K562 (cell line): Measurements from ENCODE around the gene CSPG5. TPM values are rescaled to one million over a fixed set of nuclear protein-coding genes. Genes with fewer than 3 reads are reported as not detected.

Experiments used
- ATAC-seq: fragments of 200-7000 bp; cut with Tn5 transposase; 3 replicates; pipeline ENCODE4 v1.9.1; 2020; ENCODE audit warnings: moderate library complexity
- BruUV-seq: library from RNA; stranded (reverse); fragments of 400-500 nt; replicated peaks from 2 replicates; lab custom pipeline; 2021; lab: Mats Ljungman, UMichigan
- CTCF ChIA-PET: fragments of 300-600 bp; formaldehyde crosslinking; extraction: SDS; loops from one replicate; lab custom pipeline; 2021; ENCODE audit warnings: low intra/inter-chr PET ratio; lab: Yijun Ruan, JAX
- POLR2A ChIA-PET: fragments of 300-600, 350-650 bp; sonication (Branson Sonifier 250); formaldehyde crosslinking; extraction: SDS; loops from one replicate; lab custom pipeline; 2021; ENCODE audit warnings: antibody characterized with exemption, inconsistent platforms; lab: Yijun Ruan, JAX
- DNase-seq, 4 experiments: peaks; one replicate each; pipeline versions ENCODE4 v3.0.0 to v3.0.0-alpha.2; 2011 to 2018; ENCODE audit warnings: low spot score in 3 of 4, mixed read lengths in 3 of 4; ENCODE audit errors: extremely low read depth in 1 of 4
- FAIRE-seq: peaks from 2 replicates; lab custom pipeline; 2011; peaks lifted over from hg19 to GRCh38; lab: Jason Lieb, UNC
- H2AFZ ChIP-seq: 2 replicates; pipeline ENCODE4 v1.6.0; 2011; ENCODE audit warnings: low read depth, low read length, control low read depth, inconsistent platforms
- H3K27ac ChIP-seq: fragments of 200-600 bp; 3 replicates; pipeline ENCODE4 v1.8.0; 2011; ENCODE audit warnings: low read depth, mild to moderate bottlenecking, control low read depth, inconsistent platforms, low read length, moderate library complexity, mixed read lengths; ENCODE audit errors: extremely low read depth
- H3K27me3 ChIP-seq, 2 experiments: fragments of 300-600 bp in 1 of 2; 2 replicates in 1 of 2; 3 replicates in 1 of 2; pipeline versions ENCODE4 v1.6.0 to v1.8.0; 2011; ENCODE audit warnings: inconsistent platforms in 2 of 2, low read length in 2 of 2, mild to moderate bottlenecking in 1 of 2, mixed read lengths in 1 of 2, moderate library complexity in 1 of 2; ENCODE audit not compliant: control insufficient read depth in 2 of 2, insufficient read depth in 2 of 2
- H3K36me3 ChIP-seq: fragments of 300-600 bp; 3 replicates; pipeline ENCODE4 v1.8.0; 2011; ENCODE audit warnings: mild to moderate bottlenecking, low read length, inconsistent platforms; ENCODE audit not compliant: control insufficient read depth, insufficient read depth
- H3K4me1 ChIP-seq, 2 experiments: fragments of 200-600 bp in 1 of 2; replicated peaks in 1 of 2; 2 replicates in 1 of 2; 3 replicates in 1 of 2; pipeline versions ENCODE4 v1.5.1 to v1.8.0; 2011; ENCODE audit warnings: inconsistent platforms in 2 of 2, low read length in 2 of 2, mild to moderate bottlenecking in 1 of 2, mixed read lengths in 1 of 2, moderate library complexity in 1 of 2; ENCODE audit not compliant: control insufficient read depth in 2 of 2, insufficient read depth in 2 of 2
- H3K4me2 ChIP-seq: 2 replicates; pipeline ENCODE4 v1.6.1; 2011; ENCODE audit warnings: low read length, control low read depth, inconsistent platforms, mixed read lengths; ENCODE audit not compliant: insufficient read depth
- H3K4me3 ChIP-seq: fragments of 200-600 bp; sonication (generic), shearing (Covaris generic); 2 replicates; pipeline ENCODE4 v1.5.1; 2016; ENCODE audit warnings: control low read depth, inconsistent platforms
- H3K79me2 ChIP-seq: fragments of 200-600 bp; 3 replicates; pipeline ENCODE4 v1.8.0; 2011; ENCODE audit warnings: low read length, inconsistent platforms; ENCODE audit not compliant: control insufficient read depth, insufficient read depth
- H3K9ac ChIP-seq, 2 experiments: 2 replicates each; pipeline versions ENCODE4 v1.6.0 to v1.6.1; 2011; ENCODE audit warnings: low read depth in 2 of 2, low read length in 2 of 2, control low read depth in 1 of 2, inconsistent platforms in 1 of 2, mild to moderate bottlenecking in 1 of 2, mixed read lengths in 1 of 2; ENCODE audit not compliant: insufficient read depth in 1 of 2
- H3K9me1 ChIP-seq: one replicate; pipeline ENCODE4 v1.6.0; 2011; ENCODE audit warnings: inconsistent platforms, mild to moderate bottlenecking, low read length, moderate library complexity; ENCODE audit not compliant: control insufficient read depth, insufficient read depth
- H3K9me3 ChIP-seq: replicated peaks from 2 replicates; pipeline ENCODE4 v1.5.1; 2011; ENCODE audit warnings: low read depth, low read length, inconsistent platforms; ENCODE audit not compliant: control insufficient read depth, insufficient read depth
- H4K20me1 ChIP-seq: replicated peaks from 2 replicates; pipeline ENCODE4 v1.6.1; 2011; ENCODE audit warnings: low read length, inconsistent platforms, mixed read lengths; ENCODE audit not compliant: control insufficient read depth, insufficient read depth
- ATF3 ChIP-seq, 2 experiments: fragments of 450-650 bp in 1 of 2; sonication (generic) in 1 of 2; formaldehyde crosslinking in 1 of 2; IDR thresholded peaks in 1 of 2; conservative IDR thresholded peaks in 1 of 2; 2 replicates each; pipeline versions ENCODE4 v1.6.1 to v1.8.1; 2016 to 2023; ENCODE audit warnings: mild to moderate bottlenecking in 2 of 2, moderate library complexity in 2 of 2, inconsistent platforms in 1 of 2, missing genetic modification reagents in 1 of 2
- CBFB ChIP-seq: sonication (generic); formaldehyde crosslinking; IDR thresholded peaks from 2 replicates; pipeline ENCODE4 v1.4.0; 2020; ENCODE audit warnings: mild to moderate bottlenecking, missing genetic modification reagents
- E2F3 ChIP-seq: fragments of 250-450 bp; sonication (Bioruptor Pico); IDR thresholded peaks from 2 replicates; pipeline ENCODE4 v1.4.0; 2020; ENCODE audit warnings: mild to moderate bottlenecking
- ESRRA ChIP-seq: fragments of 450-650 bp; IDR thresholded peaks from 2 replicates; pipeline ENCODE4 v1.6.1; 2014; ENCODE audit warnings: low read depth, mild to moderate bottlenecking, moderate library complexity, borderline replicate concordance
- FOXA3 ChIP-seq, 2 experiments: fragments of 450-650 bp in 1 of 2; sonication (generic) in 1 of 2; formaldehyde crosslinking; IDR thresholded peaks in 1 of 2; conservative IDR thresholded peaks in 1 of 2; 2 replicates each; pipeline versions ENCODE4 v1.4.0 to v1.8.0; 2020 to 2022; ENCODE audit warnings: mild to moderate bottlenecking in 2 of 2, missing genetic modification reagents in 1 of 2
- FOXM1 ChIP-seq, 2 experiments: fragments of 450-650 bp in 1 of 2; sonication (generic) in 1 of 2; formaldehyde crosslinking in 1 of 2; IDR thresholded peaks; 2 replicates each; pipeline versions ENCODE4 v1.6.1 to v1.9.0; 2017 to 2022; ENCODE audit warnings: low read depth in 2 of 2, mild to moderate bottlenecking in 2 of 2, missing genetic modification reagents in 1 of 2, moderate library complexity in 1 of 2
- JUN ChIP-seq, 2 experiments: sonication (generic) in 1 of 2; formaldehyde crosslinking in 1 of 2; IDR thresholded peaks; 2 replicates each; pipeline versions ENCODE4 v1.6.1 to v1.8.0; 2012 to 2022; ENCODE audit warnings: borderline replicate concordance in 2 of 2, mild to moderate bottlenecking in 2 of 2, improper control_type of control experiment in 1 of 2, low read depth in 1 of 2, low read length in 1 of 2, missing genetic modification reagents in 1 of 2
- NFRKB ChIP-seq: fragments of 450-650 bp; IDR thresholded peaks from 2 replicates; pipeline ENCODE4 v1.6.1; 2016; ENCODE audit warnings: low read depth
- PCBP2 ChIP-seq: fragments of 200-400 bp; formaldehyde crosslinking; IDR thresholded peaks from 2 replicates; pipeline ENCODE4 v1.6.1; 2018; ENCODE audit warnings: low read length, low read depth, mild to moderate bottlenecking, moderate library complexity; ENCODE audit not compliant: poor library complexity, severe bottlenecking
- RFX1 ChIP-seq: fragments of 450-650 bp; IDR thresholded peaks from 2 replicates; pipeline ENCODE4 v1.6.1; 2016; ENCODE audit warnings: mild to moderate bottlenecking, moderate library complexity
- SPI1 ChIP-seq: IDR thresholded peaks from 2 replicates; pipeline ENCODE4 v1.6.1; 2011; ENCODE audit warnings: low read depth, low read length, control low read depth, borderline replicate concordance
- TRIM25 ChIP-seq: fragments of 450-650 bp; IDR thresholded peaks from 2 replicates; pipeline ENCODE4 v1.7.0; 2016; ENCODE audit warnings: borderline replicate concordance
- ZFP30 ChIP-seq: fragments of 250-450 bp; sonication (Bioruptor Pico); IDR thresholded peaks from 2 replicates; pipeline ENCODE4 v1.8.0; 2022; ENCODE audit warnings: moderate library complexity, mild to moderate bottlenecking, inconsistent platforms, borderline replicate concordance
- ZNF408 ChIP-seq: fragments of 250-450 bp; sonication (Bioruptor Pico); IDR thresholded peaks from 2 replicates; pipeline ENCODE4 v1.4.0; 2020; ENCODE audit warnings: low read depth, mild to moderate bottlenecking, moderate library complexity
- ZNF764 ChIP-seq: fragments of 250-450 bp; sonication (Bioruptor Pico); IDR thresholded peaks from 2 replicates; pipeline ENCODE4 v1.4.0; 2020; ENCODE audit warnings: low read depth, mild to moderate bottlenecking, moderate library complexity
- WGBS: fragments of 100-300 bp; shearing (Covaris generic); methylation state at CpG from one replicate; pipeline ENCODE4 v1.1.6; 2016; ENCODE audit warnings: low coverage, mixed read lengths; ENCODE audit not compliant: insufficient coverage; ENCODE audit errors: missing lambda C conversion rate; 5-methylcytosine and 5-hydroxymethylcytosine counted together
- in situ Hi-C: fragments of 300-500 bp; cut with MboI; formaldehyde crosslinking; loops from 4 replicates; pipeline ENCODE4 v1.15.0; 2018; ENCODE audit warnings: inconsistent platforms, mixed read lengths
- intact Hi-C: fragments of 100-400 bp; cut with micrococcal nuclease; formaldehyde crosslinking; loops from 2 replicates; pipeline ENCODE4 v1.14.2; 2022
- polyA plus RNA-seq, 8 experiments: library from polyadenylated mRNA; depleted of rRNA in 4 of 8; stranded (reverse) in 5 of 8; unstranded in 3 of 8; fragments of >200 nt; fragmentation: Nextera tagmentation in 2 of 8; fragmentation: Illumina TruSeq in 1 of 8; extraction: Ambion mirVana in 2 of 8; extraction: Trizol in 1 of 8; gene quantifications; 2 replicates each; pipeline versions ENCODE4 v1.2.1 to v1.2.3, GENCODE V29; 2011 to 2014; ENCODE audit warnings: inconsistent platforms in 1 of 8, missing spikeins in 1 of 8
- total RNA-seq, 7 experiments: library from RNA; depleted of rRNA in 6 of 7; stranded (reverse); fragments of >200 nt in 6 of 7; fragmentation: Illumina TruSeq in 2 of 7; extraction: Trizol in 2 of 7; gene quantifications; 2 replicates each; pipeline versions ENCODE4 v1.2.1 to v1.2.3, GENCODE V29; 2011 to 2021; ENCODE audit warnings: low replicate concordance in 1 of 7

CSPG5 gene
- total and polyA plus RNA-seq, 9 of the 15 experiments (the other 6 are each of a cell fraction or from before 2014, with no cell fraction given) = 0.06 to 3.3 (median 2.4) TPM

GRCh38 chr3:47573190-47574172 is 5.2 kb downstream of the CSPG5 start:
- Histone ChIP-seq H4K20me1 (0 out of 2 replicates have a peak, but pooled peaks cover 3% of the 10 kb centered on the region), H3K79me2 (no peaks in the 10 kb centered on the region), H3K9me3 (no peaks in the 10 kb centered on the region), H3K9ac (no peak overlapping the region), H2AFZ (no peak overlapping the region), H3K27ac (no peak overlapping the region), H3K27me3 (no peaks in the 10 kb centered on the region), H3K9me1 (peaks cover 4% of the 10 kb centered on the region)
- intact Hi-C loops (loop anchor here (10.0 kb wide), 1 partner anchor 49 kb away; no protein-coding TSS in a partner anchor), in situ Hi-C loops (no loop called here)
- CTCF ChIA-PET = no interaction called here
- TF ChIP-seq PCBP2 (no peak), SPI1 (peak; percentile 90), E2F3 (CRISPR knock-in tag) (no peak), CBFB (CRISPR knock-in tag) (no peak), FOXA3 (CRISPR knock-in tag; conservative IDR thresholded peaks at IDR 0.05 in 1 of 2, IDR thresholded peaks at IDR 0.05 in 1 of 2) (no peak), ESRRA (peak; percentile 38; the same call in 1 of the 2 replicates), FOXM1 (IDR thresholded peaks at IDR 0.05; ENCODE audit: low read depth) (no peak), FOXM1 (CRISPR knock-in tag; IDR thresholded peaks at IDR 0.05; ENCODE audit: low read depth) (no peak), ZNF408 (CRISPR knock-in tag) (no peak), ZFP30 (no peak), RFX1 (peak; percentile 86), ZNF764 (CRISPR knock-in tag) (no peak), NFRKB (no peak), ATF3 (IDR thresholded peaks at IDR 0.05) (no peak), ATF3 (CRISPR knock-in tag; conservative IDR thresholded peaks at IDR 0.05) (no peak), TRIM25 (no peak), JUN (IDR thresholded peaks at IDR 0.05; ENCODE audit: borderline replicate concordance, low read depth, low read length) (no peak), JUN (CRISPR knock-in tag; IDR thresholded peaks at IDR 0.05; ENCODE audit: borderline replicate concordance) (no peak)
- TF ChIP-seq, all 486 proteins: peak for 3
- no peak overlapping the region for H3K4me2 ChIP-seq
- POLR2A ChIA-PET = interaction anchor here (0.5 to 1.5 kb wide), 5 partner anchors 9 to 586 kb away, joined by 3 to 5 read pairs (median 3); no protein-coding TSS in a partner anchor
- no TSS peak for BruUV-seq
- DNase-seq (no peak), FAIRE-seq (no peak), ATAC-seq (no peak)
- H3K36me3 ChIP-seq = no peaks in the 10 kb centered on the region
- H3K4me1 ChIP-seq = peaks cover 10 to 31% of the 10 kb centered on the region in 2 experiments
- H3K4me3 ChIP-seq = no peak overlapping the region
- 19% methylated on average over 9 of the region's 9 CpGs for WGBS
